ENCODE measurements around the gene NFAT5. TPM values are rescaled to one million over a fixed set of nuclear protein-coding genes. Genes with fewer than 3 reads are reported as not detected.

Gene NFAT5
- polyA plus RNA-seq, 3 donors: 2.4 to 6.9 (median 2.5) TPM

DNA sequence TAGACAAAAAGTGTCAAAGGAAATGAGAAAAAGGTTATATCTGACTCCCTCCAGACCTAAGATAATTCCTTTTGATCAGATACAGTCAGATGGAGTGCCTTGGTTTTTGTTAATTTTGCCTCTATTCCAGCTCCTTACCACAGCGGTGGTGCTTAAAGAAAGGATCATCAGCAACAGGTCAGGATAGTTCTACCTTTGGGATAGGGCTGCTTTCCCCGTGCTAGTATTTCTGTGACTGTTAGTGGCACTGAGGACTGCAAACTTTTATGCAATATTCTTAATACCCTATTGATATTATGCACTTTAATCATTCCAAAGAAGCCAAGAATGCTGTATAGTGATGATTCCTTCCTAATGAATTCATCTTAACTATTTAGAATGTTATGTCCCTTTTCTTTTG, 136.1 kb downstream of the NFAT5 start:
- Histone ChIP-seq H3K27ac (ENCODE audit: low read depth in 1 of 2, low read length in 2 of 2) (no peak overlapping the region), H3K36me3 (replicated peaks in 1 of 2; ENCODE audit: control insufficient read depth in 1 of 2, insufficient read depth in 2 of 2, low read length in 2 of 2) (peaks cover 15 to 49% of the 10 kb centered on the region in 2 donors), H2AFZ (ENCODE audit: insufficient read depth, low read depth, low read length, poor library complexity, severe bottlenecking) (no peak overlapping the region), H3K9me3 (replicated peaks in 1 of 2; ENCODE audit: control insufficient read depth in 1 of 2, insufficient read depth in 1 of 2, low read length in 2 of 2) (no peaks in the 10 kb centered on the region), H3K4me2 (replicated peaks; ENCODE audit: extremely low read depth, low read length, poor library complexity, severe bottlenecking) (no peak overlapping the region), H3K4me3 (replicated peaks in 1 of 3; ENCODE audit: low read depth in 2 of 3, low read length in 3 of 3) (no peak overlapping the region), H3K79me2 (ENCODE audit: insufficient read depth, low read length) (no peaks in the 10 kb centered on the region), H4K20me1 (ENCODE audit: insufficient read depth, low read length) (no peaks in the 10 kb centered on the region), H3K4me1 (ENCODE audit: control insufficient read depth in 1 of 2, insufficient read depth in 2 of 2, low read length in 2 of 2) (no peaks in the 10 kb centered on the region), H3K9ac (ENCODE audit: insufficient read depth, low read length, poor library complexity, severe bottlenecking) (no peak overlapping the region), H3K27me3 (ENCODE audit: control insufficient read depth in 2 of 2, insufficient read depth in 2 of 2, low read length in 2 of 2) (no peaks in the 10 kb centered on the region)
- DNase-seq: no peak
- Mint-ChIP-seq H3K4me1 (no peaks in the 10 kb centered on the region), H3K27ac (no peak overlapping the region), H3K27me3 (ENCODE audit: low read depth in 3 of 3) (peaks cover 0 to 2% (median 0%) of the 10 kb centered on the region in 3 donors), H3K9me3 (no peaks in the 10 kb centered on the region), H3K4me3 (no peak overlapping the region), H3K36me3 (peaks cover 23 to 33% of the 10 kb centered on the region in 2 donors)
- TF ChIP-seq, protein P1, sequence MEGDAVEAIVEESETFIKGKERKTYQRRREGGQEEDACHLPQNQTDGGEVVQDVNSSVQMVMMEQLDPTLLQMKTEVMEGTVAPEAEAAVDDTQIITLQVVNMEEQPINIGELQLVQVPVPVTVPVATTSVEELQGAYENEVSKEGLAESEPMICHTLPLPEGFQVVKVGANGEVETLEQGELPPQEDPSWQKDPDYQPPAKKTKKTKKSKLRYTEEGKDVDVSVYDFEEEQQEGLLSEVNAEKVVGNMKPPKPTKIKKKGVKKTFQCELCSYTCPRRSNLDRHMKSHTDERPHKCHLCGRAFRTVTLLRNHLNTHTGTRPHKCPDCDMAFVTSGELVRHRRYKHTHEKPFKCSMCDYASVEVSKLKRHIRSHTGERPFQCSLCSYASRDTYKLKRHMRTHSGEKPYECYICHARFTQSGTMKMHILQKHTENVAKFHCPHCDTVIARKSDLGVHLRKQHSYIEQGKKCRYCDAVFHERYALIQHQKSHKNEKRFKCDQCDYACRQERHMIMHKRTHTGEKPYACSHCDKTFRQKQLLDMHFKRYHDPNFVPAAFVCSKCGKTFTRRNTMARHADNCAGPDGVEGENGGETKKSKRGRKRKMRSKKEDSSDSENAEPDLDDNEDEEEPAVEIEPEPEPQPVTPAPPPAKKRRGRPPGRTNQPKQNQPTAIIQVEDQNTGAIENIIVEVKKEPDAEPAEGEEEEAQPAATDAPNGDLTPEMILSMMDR (IDR thresholded peaks at IDR 0.05): no peak
- no CpG with 5 or more reads among the region's 2 CpGs for WGBS (ENCODE audit: insufficient coverage)
- intact Hi-C loops (cut with micrococcal nuclease): no loop called here

DNA sequence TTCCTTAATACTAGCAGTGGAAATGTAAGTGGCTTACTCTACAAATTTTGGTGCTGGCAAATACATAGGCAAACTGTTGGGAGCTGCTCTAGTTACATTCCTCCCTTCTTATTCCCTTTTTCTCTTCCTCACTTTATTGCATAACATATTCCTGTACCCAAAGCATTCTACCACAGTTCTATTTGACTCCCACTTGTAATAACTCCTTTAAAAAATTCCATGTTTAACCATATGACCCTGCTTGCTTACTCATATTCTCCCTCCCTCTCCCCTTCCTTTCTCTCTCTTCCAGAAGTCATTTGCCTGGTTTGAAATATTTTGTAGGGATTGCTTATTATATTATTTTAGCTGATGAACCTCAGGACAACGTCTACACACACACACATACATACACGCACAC, 137.9 kb downstream of the NFAT5 start:
- Mint-ChIP-seq H3K27me3 (ENCODE audit: low read depth in 3 of 3) (peaks cover 0 to 2% (median 0%) of the 10 kb centered on the region in 3 donors), H3K9me3 (no peaks in the 10 kb centered on the region), H3K4me1 (no peaks in the 10 kb centered on the region), H3K36me3 (peaks cover 27 to 37% of the 10 kb centered on the region in 2 donors), H3K27ac (no peak overlapping the region), H3K4me3 (no peak overlapping the region)
- no CpG with 5 or more reads among the region's 2 CpGs for WGBS (ENCODE audit: insufficient coverage)
- intact Hi-C loops (cut with micrococcal nuclease): no loop called here
- no peak for DNase-seq
- Histone ChIP-seq H2AFZ (ENCODE audit: insufficient read depth, low read depth, low read length, poor library complexity, severe bottlenecking) (no peak overlapping the region), H4K20me1 (ENCODE audit: insufficient read depth, low read length) (no peaks in the 10 kb centered on the region), H3K9me3 (replicated peaks in 1 of 2; ENCODE audit: control insufficient read depth in 1 of 2, insufficient read depth in 1 of 2, low read length in 2 of 2) (no peaks in the 10 kb centered on the region), H3K27ac (ENCODE audit: low read depth in 1 of 2, low read length in 2 of 2) (no peak overlapping the region), H3K4me3 (replicated peaks in 1 of 3; ENCODE audit: low read depth in 2 of 3, low read length in 3 of 3) (no peak overlapping the region), H3K27me3 (ENCODE audit: control insufficient read depth in 2 of 2, insufficient read depth in 2 of 2, low read length in 2 of 2) (no peaks in the 10 kb centered on the region), H3K4me2 (replicated peaks; ENCODE audit: extremely low read depth, low read length, poor library complexity, severe bottlenecking) (no peak overlapping the region), H3K36me3 (replicated peaks in 1 of 2; ENCODE audit: control insufficient read depth in 1 of 2, insufficient read depth in 2 of 2, low read length in 2 of 2) (peaks cover 10 to 38% of the 10 kb centered on the region in 2 donors), H3K9ac (ENCODE audit: insufficient read depth, low read length, poor library complexity, severe bottlenecking) (no peak overlapping the region), H3K79me2 (ENCODE audit: insufficient read depth, low read length) (no peaks in the 10 kb centered on the region), H3K4me1 (ENCODE audit: control insufficient read depth in 1 of 2, insufficient read depth in 2 of 2, low read length in 2 of 2) (no peaks in the 10 kb centered on the region)
- TF ChIP-seq, protein P1 (IDR thresholded peaks at IDR 0.05): no peak

Measured in CD14-positive monocyte (primary cell).